NCI-H524 treated with DMSO at 0.1 percent for 48 hours (cell line): ENCODE measurements around the gene DENND1A.
"Not testable (repeated sequence)": the region's sequence is repeated elsewhere in the genome, so short reads cannot be mapped to it uniquely, and the experiment has no call there.

Experiments
- DNase-seq: peaks from one replicate; lab custom pipeline; 2025; lab: John Stamatoyannopoulos, UW

Gene DENND1A

GRCh38 chr9:123929870-123930831 lies at the start of gene DENND1A:
Gene DENND1A, minus strand, starts transcription at chr9:123930126. Its CDS starts 221 bp downstream, at chr9:123929905.
- peak; percentile 48 for DNase-seq

GRCh38 chr9:123978981-123979380 lies 49.1 kb upstream of the DENND1A start:
- DNase-seq, result no peak

- not testable (repeated sequence) for DNase-seq
Observed at GRCh38 chr9:123976579-123976978, 46.7 kb upstream of the DENND1A start.

GRCh38 chr9:123975871-123976270 lies 45.9 kb upstream of the DENND1A start:
- no peak for DNase-seq

- DNase-seq, result no peak
Observed at GRCh38 chr9:123974471-123974870, 44.5 kb upstream of the DENND1A start.

GRCh38 chr9:123973590-123974223 lies 43.8 kb upstream of the DENND1A start:
- no peak for DNase-seq

- DNase-seq, result no peak
Observed at GRCh38 chr9:123972618-123973017, 42.7 kb upstream of the DENND1A start.

- no peak for DNase-seq
Observed at GRCh38 chr9:123967323-123967722, 37.4 kb upstream of the DENND1A start.

GRCh38 chr9:123965801-123966686 lies 36.1 kb upstream of the DENND1A start:
- no peak for DNase-seq

GRCh38 chr9:123964761-123965160 lies 34.8 kb upstream of the DENND1A start:
- no peak for DNase-seq

GRCh38 chr9:123960965-123961364 lies 31.0 kb upstream of the DENND1A start:
- DNase-seq, result no peak

GRCh38 chr9:123960366-123960765 lies 30.4 kb upstream of the DENND1A start:
- DNase-seq, result no peak

- no peak for DNase-seq
Observed at GRCh38 chr9:123959787-123960186, 29.9 kb upstream of the DENND1A start.

GRCh38 chr9:123957731-123958130 lies 27.8 kb upstream of the DENND1A start:
- DNase-seq, result no peak

GRCh38 chr9:123957168-123957721 lies 27.3 kb upstream of the DENND1A start:
- no peak for DNase-seq

GRCh38 chr9:123955637-123956036 lies 25.7 kb upstream of the DENND1A start:
- no peak for DNase-seq

GRCh38 chr9:123954518-123955280 lies 24.8 kb upstream of the DENND1A start:
- no peak for DNase-seq

- DNase-seq, result no peak
Observed at GRCh38 chr9:123952641-123953495, 22.9 kb upstream of the DENND1A start.

GRCh38 chr9:123948286-123948685 lies 18.4 kb upstream of the DENND1A start:
- DNase-seq, result no peak

GRCh38 chr9:123947326-123947725 lies 17.4 kb upstream of the DENND1A start:
- DNase-seq, result no peak
